Esophagus muscularis mucosa (tissue), 4 donors: ENCODE results near the gene CPA2.
"Not testable (repeated sequence)": the region's sequence is repeated elsewhere in the genome, so short reads cannot be mapped to it uniquely, and the experiment has no call there.

Experiments
- CTCF ChIP-seq, 3 experiments: fragments of 200-600 bp in 2 of 3; fragments of 450-650 bp in 1 of 3; sonication (generic) in 2 of 3; IDR thresholded peaks; one replicate each; pipeline ENCODE4 v1.5.1; 2017 to 2019; ENCODE audit warnings: antibody characterized with exemption in 3 of 3, mild to moderate bottlenecking in 2 of 3, moderate library complexity in 1 of 3
- EP300 ChIP-seq: sonication (generic); formaldehyde crosslinking; IDR thresholded peaks from one replicate; pipeline ENCODE4 v1.6.1; 2017; ENCODE audit warnings: antibody characterized with exemption
- POLR2A ChIP-seq: fragments of 450-650 bp; IDR thresholded peaks from one replicate; pipeline ENCODE4 v1.6.1; 2017; ENCODE audit warnings: antibody characterized with exemption, moderate library complexity, mild to moderate bottlenecking, low read depth

GRCh38 chr7:130248842-130249241 lies 17.8 kb upstream of the CPA2 start:
- not testable (repeated sequence) for TF ChIP-seq CTCF (IDR thresholded peaks at IDR 0.05); POLR2A; EP300
